IMR-90 (cell line): Measurements from ENCODE around the gene COX10.

Experiments used
- BHLHE40 ChIP-seq: fragments of 150-350 bp; IDR thresholded peaks from 2 replicates; pipeline ENCODE4 v1.6.1; 2016; ENCODE audit warnings: mild to moderate bottlenecking, low read depth, low read length
- CEBPB ChIP-seq: IDR thresholded peaks from 2 replicates; pipeline ENCODE4 v1.6.1; 2012; ENCODE audit warnings: low read depth, low read length, improper control_type of control experiment
- CTCF ChIP-seq: conservative IDR thresholded peaks from 2 replicates; pipeline ENCODE4 v1.5.1; 2012; ENCODE audit warnings: mild to moderate bottlenecking, low read depth, low read length, improper control_type of control experiment
- ELK1 ChIP-seq: fragments of 150-350 bp; IDR thresholded peaks from 2 replicates; pipeline ENCODE4 v1.6.1; 2016; ENCODE audit warnings: low read depth, mild to moderate bottlenecking, low read length, moderate library complexity, borderline replicate concordance
- FOS ChIP-seq: fragments of 150-350 bp; IDR thresholded peaks from 2 replicates; pipeline ENCODE4 v1.6.1; 2016; ENCODE audit warnings: low read depth, low read length
- MAFK ChIP-seq: IDR thresholded peaks from 2 replicates; pipeline ENCODE4 v1.6.1; 2012; ENCODE audit warnings: low read depth, low read length, improper control_type of control experiment
- MAZ ChIP-seq: IDR thresholded peaks from 2 replicates; pipeline ENCODE4 v1.6.1; 2012; ENCODE audit warnings: low read depth, mild to moderate bottlenecking, low read length, improper control_type of control experiment, moderate library complexity, borderline replicate concordance
- MXI1 ChIP-seq: IDR thresholded peaks from 2 replicates; pipeline ENCODE4 v1.6.1; 2012; ENCODE audit warnings: low read depth, mild to moderate bottlenecking, low read length, moderate library complexity, borderline replicate concordance
- POLR2A ChIP-seq: IDR thresholded peaks from 2 replicates; pipeline ENCODE4 v1.6.1; 2012; ENCODE audit warnings: mild to moderate bottlenecking, low read depth, low read length
- RAD21 ChIP-seq: IDR thresholded peaks from 2 replicates; pipeline ENCODE4 v1.6.1; 2012; ENCODE audit warnings: low read length, improper control_type of control experiment
- RCOR1 ChIP-seq: IDR thresholded peaks from 2 replicates; pipeline ENCODE4 v1.6.1; 2012; ENCODE audit warnings: mild to moderate bottlenecking, low read length, improper control_type of control experiment; ENCODE audit not compliant: insufficient replicate concordance
- RFX5 ChIP-seq: IDR thresholded peaks from 2 replicates; pipeline ENCODE4 v1.8.0; 2012; ENCODE audit warnings: low read depth, mild to moderate bottlenecking, low read length, moderate library complexity
- SMC3 ChIP-seq: fragments of 150-350 bp; IDR thresholded peaks from 2 replicates; pipeline ENCODE4 v1.6.1; 2016; ENCODE audit warnings: low read depth, mild to moderate bottlenecking, antibody characterized with exemption, low read length, moderate library complexity
- USF2 ChIP-seq: fragments of 150-350 bp; IDR thresholded peaks from 2 replicates; pipeline ENCODE4 v1.6.1; 2017; ENCODE audit warnings: mild to moderate bottlenecking, antibody characterized with exemption, low read length, low read depth

- TF ChIP-seq CTCF (no peak), CEBPB (no peak), RFX5 (no peak), POLR2A (no peak), BHLHE40 (no peak), SMC3 (no peak), USF2 (no peak), ELK1 (no peak), RAD21 (no peak), RCOR1 (no peak), MXI1 (no peak), MAZ (no peak), FOS (no peak), MAFK (no peak)
Measured at GRCh38 chr17:14227052-14227451, 157.7 kb downstream of the COX10 start.
